Hepatocyte (in vitro differentiated cells): ENCODE measurements around the gene PLCH2. TPM values are rescaled to one million over a fixed set of nuclear protein-coding genes. Genes with fewer than 3 reads are reported as not detected.

Experiments
- DNase-seq: peaks from one replicate; pipeline ENCODE4 v3.0.0-alpha.2; 2016; ENCODE audit warnings: low spot score
- H2AFZ ChIP-seq: fragments of 200-600 bp; sonication (generic); 2 replicates; pipeline ENCODE4 v1.6.0; 2016; ENCODE audit warnings: antibody characterized with exemption, mild to moderate bottlenecking
- H3K27ac ChIP-seq: fragments of 200-600 bp; sonication (generic); 2 replicates; pipeline ENCODE4 v1.5.1; 2016; ENCODE audit warnings: mild to moderate bottlenecking
- H3K27me3 ChIP-seq: fragments of 200-600 bp; sonication (generic); 2 replicates; pipeline ENCODE4 v1.6.1; 2016
- H3K36me3 ChIP-seq: fragments of 200-600 bp; sonication (generic); replicated peaks from 2 replicates; pipeline ENCODE4 v1.5.1; 2016; ENCODE audit warnings: low read depth; ENCODE audit not compliant: insufficient read depth
- H3K4me1 ChIP-seq: fragments of 200-600 bp; sonication (generic); 2 replicates; pipeline ENCODE4 v1.5.1; 2016; ENCODE audit warnings: mild to moderate bottlenecking, moderate library complexity; ENCODE audit not compliant: insufficient read depth
- H3K4me2 ChIP-seq: fragments of 200-600 bp; sonication (generic); 2 replicates; pipeline ENCODE4 v1.6.0; 2016
- H3K4me3 ChIP-seq: fragments of 200-600 bp; sonication (generic); 2 replicates; pipeline ENCODE4 v1.5.1; 2016; ENCODE audit warnings: mild to moderate bottlenecking
- H3K79me2 ChIP-seq: fragments of 200-600 bp; sonication (generic); 2 replicates; pipeline ENCODE4 v1.6.0; 2017; ENCODE audit warnings: mild to moderate bottlenecking
- H3K9me2 ChIP-seq: fragments of 200-600 bp; sonication (generic); replicated peaks from 2 replicates; pipeline ENCODE4 v1.6.0; 2017; ENCODE audit warnings: mild to moderate bottlenecking; ENCODE audit not compliant: insufficient read depth
- H3K9me3 ChIP-seq: fragments of 200-600 bp; sonication (generic); 2 replicates; pipeline ENCODE4 v1.5.1; 2016; ENCODE audit warnings: low read depth, mild to moderate bottlenecking
- H4K20me1 ChIP-seq: fragments of 200-600 bp; sonication (generic); 2 replicates; pipeline ENCODE4 v1.6.0; 2016; ENCODE audit warnings: mild to moderate bottlenecking; ENCODE audit not compliant: insufficient read depth, poor library complexity, severe bottlenecking
- CTCF ChIP-seq: fragments of 200-600 bp; sonication (generic); IDR thresholded peaks from 2 replicates; pipeline ENCODE4 v1.5.1; 2016; ENCODE audit warnings: antibody characterized with exemption, mild to moderate bottlenecking; ENCODE audit not compliant: poor library complexity
- EZH2 ChIP-seq: fragments of 200-600 bp; sonication (generic); IDR thresholded peaks from 2 replicates; pipeline ENCODE4 v1.6.1; 2016; ENCODE audit warnings: antibody characterized with exemption, mild to moderate bottlenecking, borderline replicate concordance
- EZH2phosphoT487 ChIP-seq: fragments of 200-600 bp; sonication (generic); IDR thresholded peaks from one replicate; pipeline ENCODE4 v1.6.1; 2018; ENCODE audit warnings: antibody characterized with exemption, mild to moderate bottlenecking, low read depth, moderate library complexity; ENCODE audit not compliant: unreplicated experiment, severe bottlenecking
- WGBS: methylation state at CpG from one replicate; pipeline ENCODE4 v1.1.6; 2016; ENCODE audit warnings: low lambda C conversion rate; ENCODE audit errors: missing lambda C conversion rate; 5-methylcytosine and 5-hydroxymethylcytosine counted together
- polyA plus RNA-seq: library from polyadenylated mRNA; unstranded; fragments of >200 nt; fragmentation: Nextera tagmentation; extraction: Ambion mirVana; gene quantifications from 2 replicates; pipeline ENCODE4 v1.2.1, GENCODE V29; 2016
- total RNA-seq: library from RNA; depleted of rRNA; stranded (reverse); fragments of >200 nt; gene quantifications from 2 replicates; pipeline ENCODE4 v1.2.3, GENCODE V29; 2014

PLCH2 gene
- total and polyA plus RNA-seq, 2 experiments from 2014 or later: 1.3 to 3.4 TPM

DNA sequence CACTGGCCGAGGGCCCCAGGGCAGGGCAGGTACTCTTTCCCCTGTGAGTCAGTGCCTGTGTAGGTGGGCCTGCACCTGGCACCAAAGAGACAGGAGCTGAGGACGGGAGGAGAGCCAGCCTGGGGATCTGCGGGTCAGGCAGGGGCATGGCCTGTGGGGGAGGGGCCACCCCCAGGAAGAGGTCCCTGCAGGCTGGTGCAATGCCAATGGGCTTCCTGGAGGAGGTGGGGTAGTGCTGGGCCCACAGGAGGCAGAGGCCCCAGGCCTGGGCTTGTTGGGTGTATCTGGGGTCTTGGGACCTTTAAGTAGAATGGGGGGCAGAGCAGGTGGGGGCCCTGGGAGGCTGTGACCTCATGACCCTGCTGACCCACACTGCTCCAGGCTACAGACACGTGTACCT, 23.2 kb downstream of the PLCH2 start:
- Histone ChIP-seq H4K20me1 (no peaks in the 10 kb centered on the region), H2AFZ (no peak overlapping the region), H3K9me2 (no peaks in the 10 kb centered on the region), H3K36me3 (no peaks in the 10 kb centered on the region), H3K9me3 (no peaks in the 10 kb centered on the region), H3K27me3 (no peaks in the 10 kb centered on the region), H3K27ac (no peak overlapping the region), H3K4me2 (no peak overlapping the region), H3K4me3 (no peak overlapping the region), H3K79me2 (no peaks in the 10 kb centered on the region), H3K4me1 (peaks cover 5% of the 10 kb centered on the region)
- TF ChIP-seq EZH2phosphoT487: no peak
- TF ChIP-seq CTCF: no peak
- no peak for TF ChIP-seq EZH2
- no peak for DNase-seq
- 85% methylated on average over 4 of the region's 4 CpGs for WGBS

DNA sequence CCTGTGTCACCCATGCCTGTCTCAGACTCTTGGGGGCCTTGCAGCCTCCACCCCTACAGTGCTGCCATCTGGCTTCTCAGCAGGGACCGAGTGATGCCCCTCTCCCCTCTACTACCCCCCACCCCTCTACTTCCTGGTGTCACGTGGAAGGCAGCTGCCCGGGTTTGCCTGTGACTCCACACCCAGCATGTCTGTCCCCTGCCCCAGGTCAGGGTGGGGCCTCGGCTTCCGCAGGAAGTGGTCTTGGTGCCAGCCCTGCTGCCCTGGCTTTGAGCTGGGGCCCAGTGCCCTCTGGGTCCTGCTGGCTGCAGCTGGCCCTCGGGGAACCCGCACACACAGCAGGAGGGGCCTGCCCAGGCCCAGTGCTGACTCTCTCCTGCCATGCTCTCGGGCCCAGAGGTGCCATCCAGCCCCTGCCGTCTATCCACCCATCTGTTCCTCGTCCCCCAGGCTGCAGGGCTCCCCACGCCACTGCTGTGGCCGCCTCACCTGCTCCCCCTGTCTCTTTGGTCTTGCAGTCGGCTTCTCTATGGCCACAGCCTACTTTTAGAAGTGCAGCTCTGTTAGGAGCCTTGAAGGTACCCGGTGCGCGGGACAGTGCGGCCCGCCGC, 24.0 kb downstream of the PLCH2 start:
- H4K20me1 ChIP-seq: no peaks in the 10 kb centered on the region
- no peak overlapping the region for H3K27ac ChIP-seq
- H3K36me3 ChIP-seq: no peaks in the 10 kb centered on the region
- no peaks in the 10 kb centered on the region for H3K79me2 ChIP-seq
- H3K9me3 ChIP-seq: no peaks in the 10 kb centered on the region
- H3K9me2 ChIP-seq: no peaks in the 10 kb centered on the region
- H3K27me3 ChIP-seq: no peaks in the 10 kb centered on the region
- DNase-seq: no peak
- 86% methylated on average over 16 of the region's 19 CpGs for WGBS
- H3K4me3 ChIP-seq: no peak overlapping the region
- no peak overlapping the region for H3K4me2 ChIP-seq
- H2AFZ ChIP-seq: no peak overlapping the region
- H3K4me1 ChIP-seq: peaks cover 6% of the 10 kb centered on the region
- no peak for TF ChIP-seq EZH2
- TF ChIP-seq CTCF: no peak
- no peak for TF ChIP-seq EZH2phosphoT487

DNA sequence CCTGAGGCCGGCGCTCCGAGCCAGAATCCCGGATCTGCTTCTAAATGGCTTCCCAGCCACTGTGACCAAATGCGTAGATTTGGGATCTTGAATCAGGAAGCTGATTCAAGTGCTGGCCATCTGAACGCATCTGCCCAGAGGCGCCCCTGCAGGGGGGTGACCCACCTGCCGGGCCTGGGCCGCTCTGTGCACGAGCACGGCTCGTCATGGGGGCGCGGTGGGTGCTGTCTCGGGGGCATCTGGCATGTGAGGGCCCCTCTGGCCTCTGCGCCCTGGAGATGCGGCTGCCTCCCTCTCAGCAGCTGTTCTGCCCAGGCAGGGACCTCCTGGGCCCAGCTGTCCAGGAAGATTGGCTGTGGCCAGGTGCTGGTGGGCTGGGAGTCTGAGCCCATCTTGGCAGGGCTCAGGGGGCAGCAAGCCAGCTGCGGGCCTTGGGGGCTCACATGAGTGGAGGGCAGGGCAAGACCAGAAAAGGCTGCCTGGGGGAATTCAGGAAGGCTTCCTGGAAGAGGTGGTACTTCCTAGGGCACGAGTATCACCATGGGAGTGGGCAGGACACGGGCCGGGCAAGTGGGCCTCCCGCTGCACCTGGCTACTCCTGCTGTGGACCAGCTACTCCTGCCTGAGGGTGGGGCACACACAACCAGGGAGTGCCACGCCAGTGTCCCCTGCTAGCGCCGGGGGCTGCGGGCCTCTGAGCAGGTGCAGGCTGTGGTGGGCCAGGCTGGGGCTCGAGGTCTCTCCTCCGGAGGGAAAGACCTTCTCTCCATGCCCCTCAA, 25.1 kb downstream of the PLCH2 start:
- no peaks in the 10 kb centered on the region for H3K79me2 ChIP-seq
- peaks cover 7% of the 10 kb centered on the region for H3K4me1 ChIP-seq
- no peak overlapping the region for H3K27ac ChIP-seq
- no peak overlapping the region for H3K4me2 ChIP-seq
- WGBS: 85% methylated on average over 28 of the region's 28 CpGs
- H2AFZ ChIP-seq: no peak overlapping the region
- no peaks in the 10 kb centered on the region for H3K9me2 ChIP-seq
- no peak for DNase-seq
- no peaks in the 10 kb centered on the region for H3K27me3 ChIP-seq
- no peaks in the 10 kb centered on the region for H3K36me3 ChIP-seq
- no peak for TF ChIP-seq CTCF
- TF ChIP-seq EZH2: no peak
- no peak for TF ChIP-seq EZH2phosphoT487
- no peak overlapping the region for H3K4me3 ChIP-seq
- no peaks in the 10 kb centered on the region for H3K9me3 ChIP-seq
- H4K20me1 ChIP-seq: no peaks in the 10 kb centered on the region
